CD8-positive, alpha-beta memory T cell (primary cell): ENCODE results near the gene CIPC. TPM values are rescaled to one million over a fixed set of nuclear protein-coding genes. Genes with fewer than 3 reads are reported as not detected.
A peak's percentile ranks its signal among the peaks of the same experiment; 100 is the strongest.

Experiments used
- CTCF ChIA-PET: fragments of 350-600 bp; sonication (Branson Sonifier 250); formaldehyde crosslinking; loops from one replicate; lab custom pipeline; 2021; ENCODE audit warnings: antibody characterized with exemption; lab: Charles Lee
- POLR2A ChIA-PET: fragments of 350-600 bp; sonication (Branson Sonifier 250); formaldehyde crosslinking; loops from one replicate; lab custom pipeline; 2021; ENCODE audit warnings: antibody characterized with exemption; lab: Charles Lee
- DNase-seq, 5 donors: peaks; one replicate each; pipeline versions ENCODE4 v3.0.0 to v3.0.0-alpha.2; 2020 to 2022; ENCODE audit warnings: mixed read lengths in 1 of 5
- H3K27ac ChIP-seq: one replicate; pipeline ENCODE4 v1.7.0; 2013; ENCODE audit warnings: low read depth, mild to moderate bottlenecking, low read length, moderate library complexity
- H3K27me3 ChIP-seq: 2 replicates; pipeline ENCODE4 v1.7.0; 2013; ENCODE audit warnings: low read length, mild to moderate bottlenecking; ENCODE audit not compliant: insufficient read depth, poor library complexity, severe bottlenecking
- H3K36me3 ChIP-seq: 2 replicates; pipeline ENCODE4 v1.7.0; 2013; ENCODE audit warnings: mild to moderate bottlenecking, low read length, moderate library complexity; ENCODE audit not compliant: insufficient read depth
- H3K4me1 ChIP-seq: 2 replicates; pipeline ENCODE4 v1.7.0; 2013; ENCODE audit warnings: mild to moderate bottlenecking, low read length, moderate library complexity; ENCODE audit not compliant: insufficient read depth
- H3K4me3 ChIP-seq: 2 replicates; pipeline ENCODE4 v1.7.0; 2013; ENCODE audit warnings: mild to moderate bottlenecking, low read length
- H3K9me3 ChIP-seq: 2 replicates; pipeline ENCODE4 v1.7.0; 2013; ENCODE audit warnings: mild to moderate bottlenecking, low read length
- H3K27ac Mint-ChIP-seq, 8 donors: one replicate each; pipeline ENCODE4 v1.8.0; 2020 to 2021; ENCODE audit warnings: mixed read lengths in 8 of 8, mild to moderate bottlenecking in 6 of 8, inconsistent platforms in 3 of 8, moderate library complexity in 3 of 8
- H3K27me3 Mint-ChIP-seq, 2 donors: one replicate each; pipeline ENCODE4 v1.8.0; 2020 to 2021; ENCODE audit warnings: mixed read lengths in 2 of 2, mild to moderate bottlenecking in 1 of 2, moderate library complexity in 1 of 2
- H3K36me3 Mint-ChIP-seq, 3 donors: one replicate each; pipeline ENCODE4 v1.8.0; 2020 to 2021; ENCODE audit warnings: mixed read lengths in 3 of 3, inconsistent platforms in 1 of 3, mild to moderate bottlenecking in 1 of 3
- H3K4me1 Mint-ChIP-seq, 3 donors: one replicate each; pipeline ENCODE4 v1.8.0; 2020 to 2021; ENCODE audit warnings: mixed read lengths in 3 of 3, inconsistent platforms in 1 of 3, mild to moderate bottlenecking in 1 of 3
- H3K4me3 Mint-ChIP-seq, 7 donors: one replicate each; pipeline ENCODE4 v1.8.0; 2020 to 2021; ENCODE audit warnings: mixed read lengths in 7 of 7, mild to moderate bottlenecking in 6 of 7, moderate library complexity in 4 of 7, inconsistent platforms in 2 of 7
- H3K9me3 Mint-ChIP-seq, 5 donors: one replicate each; pipeline ENCODE4 v1.8.0; 2020 to 2022; ENCODE audit warnings: mixed read lengths in 5 of 5, mild to moderate bottlenecking in 3 of 5, moderate library complexity in 2 of 5, inconsistent platforms in 1 of 5
- polyA plus RNA-seq: library from polyadenylated mRNA; unstranded; fragments of 300-500 nt; fragmentation: Illumina TruSeq; gene quantifications from one replicate; pipeline ENCODE4 v1.2.3, GENCODE V29; 2021
- total RNA-seq, 2 experiments: library from RNA; stranded (reverse); gene quantifications; one replicate each; pipeline ENCODE4 v1.2.3, GENCODE V29; 2021

Gene CIPC
- total and polyA plus RNA-seq, 3 experiments from 2014 or later = 6.2 to 12.7 (median 10.5) TPM

- no peaks in the 10 kb centered on the region for H3K36me3 ChIP-seq
- no peak for DNase-seq
- Mint-ChIP-seq H3K4me1 (no peaks in the 10 kb centered on the region), H3K27me3 (peaks cover 14 to 57% of the 10 kb centered on the region in 2 donors), H3K27ac (peak overlapping the region in 1 of 8 donors; percentile 69), H3K36me3 (peaks cover 0 to 2% (median 0%) of the 10 kb centered on the region in 3 donors), H3K9me3 (peaks cover 0 to 3% (median 0%) of the 10 kb centered on the region in 5 donors), H3K4me3 (no peak overlapping the region)
- no peaks in the 10 kb centered on the region for H3K27me3 ChIP-seq
- ChIA-PET POLR2A (no interaction called here), CTCF (interaction anchor here (1.2 to 3.1 kb wide), 3 partner anchors 9 to 169 kb away, joined by 3 to 27 read pairs (median 4); partner anchors contain the start of genes GSTZ1 and POMT2)
- H3K4me3 ChIP-seq = no peak overlapping the region
- H3K27ac ChIP-seq = no peak overlapping the region
- no peaks in the 10 kb centered on the region for H3K9me3 ChIP-seq
- H3K4me1 ChIP-seq = no peaks in the 10 kb centered on the region
Measured at GRCh38 chr14:77151245-77151644, 53.2 kb downstream of the CIPC start.

GRCh38 chr14:77151918-77152588 lies 54.0 kb downstream of the CIPC start:
- ChIA-PET POLR2A (no interaction called here), CTCF (interaction anchor here (1.2 to 3.1 kb wide), 3 partner anchors 10 to 169 kb away, joined by 3 to 27 read pairs (median 4); partner anchors contain the start of genes GSTZ1 and POMT2)

GRCh38 chr14:77153802-77154201 lies 55.7 kb downstream of the CIPC start:
- peaks cover 0 to 2% (median 0%) of the 10 kb centered on the region in 3 donors for H3K36me3 Mint-ChIP-seq
- no peak for DNase-seq
- peaks cover 0 to 3% (median 0%) of the 10 kb centered on the region in 5 donors for H3K9me3 Mint-ChIP-seq
- no peaks in the 10 kb centered on the region for H3K4me1 ChIP-seq
- no peak overlapping the region for H3K4me3 ChIP-seq
- no peaks in the 10 kb centered on the region for H3K36me3 ChIP-seq
- no peak overlapping the region for H3K27ac ChIP-seq
- ChIA-PET POLR2A (no interaction called here), CTCF (interaction anchor here (1.1 to 3.1 kb wide), 4 partner anchors 26 to 167 kb away, joined by 3 to 27 read pairs (median 4); partner anchors contain the start of genes GSTZ1 and POMT2)
- no peaks in the 10 kb centered on the region for H3K4me1 Mint-ChIP-seq
- no peaks in the 10 kb centered on the region for H3K9me3 ChIP-seq
- H3K27me3 Mint-ChIP-seq = peaks cover 7 to 53% of the 10 kb centered on the region in 2 donors
- no peaks in the 10 kb centered on the region for H3K27me3 ChIP-seq
- no peak overlapping the region for H3K4me3 Mint-ChIP-seq
- H3K27ac Mint-ChIP-seq = no peak overlapping the region

More at GRCh38 chr14:77151918-77152588, 54.0 kb downstream of the CIPC start:
- Histone ChIP-seq H3K9me3 (no peaks in the 10 kb centered on the region), H3K4me1 (no peaks in the 10 kb centered on the region), H3K36me3 (no peaks in the 10 kb centered on the region), H3K27ac (no peak overlapping the region), H3K4me3 (no peak overlapping the region), H3K27me3 (no peaks in the 10 kb centered on the region)
- Mint-ChIP-seq H3K36me3 (peaks cover 0 to 2% (median 0%) of the 10 kb centered on the region in 3 donors), H3K4me3 (no peak overlapping the region), H3K9me3 (peaks cover 0 to 3% (median 0%) of the 10 kb centered on the region in 5 donors), H3K27me3 (peaks cover 7 to 49% of the 10 kb centered on the region in 2 donors), H3K27ac (peak overlapping the region in 1 of 8 donors; percentile 68), H3K4me1 (no peaks in the 10 kb centered on the region)
- DNase-seq = peak in 1 of 5 donors; percentile 10

GRCh38 chr14:77154421-77154820 lies 56.4 kb downstream of the CIPC start:
- Mint-ChIP-seq H3K36me3 (peaks cover 0 to 2% (median 0%) of the 10 kb centered on the region in 3 donors), H3K4me1 (no peaks in the 10 kb centered on the region), H3K9me3 (peaks cover 0 to 3% (median 0%) of the 10 kb centered on the region in 5 donors), H3K27me3 (peaks cover 9 to 54% of the 10 kb centered on the region in 2 donors), H3K4me3 (no peak overlapping the region), H3K27ac (no peak overlapping the region)
- no peaks in the 10 kb centered on the region for H3K9me3 ChIP-seq
- H3K27me3 ChIP-seq = no peaks in the 10 kb centered on the region
- CTCF ChIA-PET = interaction anchor here (1.1 to 1.6 kb wide), 2 partner anchors 26 to 158 kb away, joined by 3 read pairs; no protein-coding TSS in a partner anchor
- H3K4me1 ChIP-seq = no peaks in the 10 kb centered on the region
- POLR2A ChIA-PET = no interaction called here
- DNase-seq = no peak
- no peak overlapping the region for H3K4me3 ChIP-seq
- H3K27ac ChIP-seq = no peak overlapping the region
- no peaks in the 10 kb centered on the region for H3K36me3 ChIP-seq

- peaks cover 0 to 2% (median 0%) of the 10 kb centered on the region in 3 donors for H3K36me3 Mint-ChIP-seq
- H3K4me1 Mint-ChIP-seq = no peaks in the 10 kb centered on the region
- no peak for DNase-seq
- H3K36me3 ChIP-seq = no peaks in the 10 kb centered on the region
- no peaks in the 10 kb centered on the region for H3K4me1 ChIP-seq
- POLR2A ChIA-PET = no interaction called here
- no peak overlapping the region for H3K27ac Mint-ChIP-seq
- no peaks in the 10 kb centered on the region for H3K27me3 ChIP-seq
- peaks cover 10 to 52% of the 10 kb centered on the region in 2 donors for H3K27me3 Mint-ChIP-seq
- no peaks in the 10 kb centered on the region for H3K9me3 ChIP-seq
- peaks cover 0 to 3% (median 0%) of the 10 kb centered on the region in 5 donors for H3K9me3 Mint-ChIP-seq
- no peak overlapping the region for H3K4me3 ChIP-seq
- CTCF ChIA-PET = interaction anchor here (1.1 to 1.6 kb wide), 2 partner anchors 25 to 157 kb away, joined by 3 read pairs; no protein-coding TSS in a partner anchor
- H3K27ac ChIP-seq = no peak overlapping the region
- no peak overlapping the region for H3K4me3 Mint-ChIP-seq
Measured at GRCh38 chr14:77155083-77155482, 57.0 kb downstream of the CIPC start.

DNA sequence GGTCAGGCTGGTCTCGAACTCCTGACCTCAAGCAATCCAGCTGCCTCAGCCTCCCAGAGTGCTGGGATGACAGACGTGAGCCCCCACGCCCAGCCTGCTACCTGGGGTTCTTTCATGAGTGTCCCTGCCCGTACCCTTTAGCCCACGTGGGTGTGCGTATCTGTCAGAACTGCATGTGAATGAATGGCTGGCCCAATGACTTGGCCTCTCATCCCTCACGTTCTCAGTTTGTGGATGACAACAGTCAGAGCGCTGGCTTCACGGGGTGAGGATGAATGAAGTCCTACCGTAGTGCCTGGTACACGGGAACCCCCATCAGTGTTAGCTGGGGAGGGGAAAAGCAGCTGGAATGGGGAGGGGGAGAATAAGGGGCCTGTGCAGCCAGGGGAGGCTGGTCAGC lies 59.7 kb downstream of the CIPC start:
- Mint-ChIP-seq H3K36me3 (peaks cover 0 to 2% (median 0%) of the 10 kb centered on the region in 3 donors), H3K4me3 (no peak overlapping the region), H3K4me1 (no peaks in the 10 kb centered on the region), H3K27ac (no peak overlapping the region), H3K9me3 (peaks cover 0 to 3% (median 0%) of the 10 kb centered on the region in 5 donors), H3K27me3 (peaks cover 6 to 57% of the 10 kb centered on the region in 2 donors)
- ChIA-PET POLR2A (no interaction called here), CTCF (no interaction called here)
- Histone ChIP-seq H3K4me1 (no peaks in the 10 kb centered on the region), H3K27ac (no peak overlapping the region), H3K9me3 (no peaks in the 10 kb centered on the region), H3K27me3 (peaks cover 4% of the 10 kb centered on the region), H3K36me3 (no peaks in the 10 kb centered on the region), H3K4me3 (no peak overlapping the region)
- no peak for DNase-seq

DNA sequence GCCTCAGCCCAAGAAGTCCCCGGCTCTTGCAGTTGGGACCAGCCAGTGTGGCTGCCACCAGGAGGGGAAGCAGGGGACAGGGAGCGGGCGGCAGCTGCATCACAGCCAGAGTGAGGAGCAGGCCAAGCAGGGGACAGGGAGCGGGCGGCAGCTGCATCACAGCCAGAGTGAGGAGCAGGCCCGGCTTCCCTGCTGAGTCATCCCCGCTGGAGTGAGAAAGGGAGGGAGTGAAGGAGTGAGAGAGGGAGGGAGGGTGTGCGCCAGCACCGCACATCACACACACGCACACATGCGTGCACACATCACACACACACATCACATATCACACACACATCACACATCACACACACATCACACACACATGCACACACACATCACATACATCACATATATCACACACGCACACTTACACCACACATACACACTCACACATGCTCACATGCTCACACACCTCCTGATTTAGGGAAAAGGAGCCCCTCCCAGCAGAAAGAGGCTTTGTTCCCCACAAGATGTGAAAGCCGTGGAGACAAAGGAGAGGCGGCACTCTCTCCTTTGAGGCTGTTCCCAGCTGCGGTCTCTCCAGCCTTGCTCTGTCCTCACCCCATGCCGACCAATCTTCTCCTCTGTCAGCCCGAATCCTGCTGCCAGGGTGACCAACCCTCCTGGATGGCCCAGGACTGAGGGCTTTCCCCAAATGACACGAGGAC lies 60.3 kb downstream of the CIPC start:
- Histone ChIP-seq H3K9me3 (no peaks in the 10 kb centered on the region), H3K36me3 (no peaks in the 10 kb centered on the region), H3K4me3 (no peak overlapping the region), H3K27ac (no peak overlapping the region), H3K4me1 (no peaks in the 10 kb centered on the region), H3K27me3 (peaks cover 4% of the 10 kb centered on the region)
- ChIA-PET CTCF (no interaction called here), POLR2A (no interaction called here)
- Mint-ChIP-seq H3K27ac (no peak overlapping the region), H3K9me3 (peaks cover 0 to 3% (median 0%) of the 10 kb centered on the region in 5 donors), H3K4me1 (no peaks in the 10 kb centered on the region), H3K27me3 (peaks cover 6 to 52% of the 10 kb centered on the region in 2 donors), H3K4me3 (no peak overlapping the region), H3K36me3 (peaks cover 0 to 2% (median 0%) of the 10 kb centered on the region in 3 donors)
- DNase-seq = no peak
